ENCODE results near the gene RHD.

Gene RHD

GRCh38 chr1:25256578-25256965 is 15.7 kb upstream of the RHD start:
- TF ChIP-seq FOXM1 (IDR thresholded peaks at IDR 0.05; ENCODE audit: borderline replicate concordance, low read depth), result no peak
- no peak for TF ChIP-seq EGR1 (IDR thresholded peaks at IDR 0.05)
- no peak for TF ChIP-seq ZBTB7A (IDR thresholded peaks at IDR 0.05; ENCODE audit: low read depth)
- no peak for TF ChIP-seq TAF1 (IDR thresholded peaks at IDR 0.05; ENCODE audit: low read depth)
- no peak for TF ChIP-seq REST (IDR thresholded peaks at IDR 0.05; ENCODE audit: low read depth)
- TF ChIP-seq CEBPB (IDR thresholded peaks at IDR 0.05), result no peak
- TF ChIP-seq TEAD4 (IDR thresholded peaks at IDR 0.05), result no peak
- no peak for TF ChIP-seq RAD21 (IDR thresholded peaks at IDR 0.05; ENCODE audit: low read depth)
- no peak for TF ChIP-seq YY1 (IDR thresholded peaks at IDR 0.05; ENCODE audit: low read depth)
- TF ChIP-seq CREB1 (IDR thresholded peaks at IDR 0.05; ENCODE audit: low read depth), result no peak
- no peak for TF ChIP-seq EP300 (IDR thresholded peaks at IDR 0.05; ENCODE audit: borderline replicate concordance)

GRCh38 chr1:25257196-25257595 is 15.1 kb upstream of the RHD start:
- no peak for TF ChIP-seq CEBPB (IDR thresholded peaks at IDR 0.05)
- no peak for TF ChIP-seq CREB1 (IDR thresholded peaks at IDR 0.05; ENCODE audit: low read depth)
- no peak for TF ChIP-seq REST (IDR thresholded peaks at IDR 0.05; ENCODE audit: low read depth)
- TF ChIP-seq NFIC (IDR thresholded peaks at IDR 0.05), result no peak
- TF ChIP-seq, protein P1, sequence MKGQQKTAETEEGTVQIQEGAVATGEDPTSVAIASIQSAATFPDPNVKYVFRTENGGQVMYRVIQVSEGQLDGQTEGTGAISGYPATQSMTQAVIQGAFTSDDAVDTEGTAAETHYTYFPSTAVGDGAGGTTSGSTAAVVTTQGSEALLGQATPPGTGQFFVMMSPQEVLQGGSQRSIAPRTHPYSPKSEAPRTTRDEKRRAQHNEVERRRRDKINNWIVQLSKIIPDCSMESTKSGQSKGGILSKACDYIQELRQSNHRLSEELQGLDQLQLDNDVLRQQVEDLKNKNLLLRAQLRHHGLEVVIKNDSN (IDR thresholded peaks at IDR 0.05), result no peak
- no peak for TF ChIP-seq FOXM1 (IDR thresholded peaks at IDR 0.05; ENCODE audit: borderline replicate concordance, low read depth)
- no peak for TF ChIP-seq EGR1 (IDR thresholded peaks at IDR 0.05)
- TF ChIP-seq, protein P2, sequence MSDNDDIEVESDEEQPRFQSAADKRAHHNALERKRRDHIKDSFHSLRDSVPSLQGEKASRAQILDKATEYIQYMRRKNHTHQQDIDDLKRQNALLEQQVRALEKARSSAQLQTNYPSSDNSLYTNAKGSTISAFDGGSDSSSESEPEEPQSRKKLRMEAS (IDR thresholded peaks at IDR 0.05), result no peak
- TF ChIP-seq EP300 (IDR thresholded peaks at IDR 0.05; ENCODE audit: borderline replicate concordance), result no peak
- TF ChIP-seq TCF12 (IDR thresholded peaks at IDR 0.05; ENCODE audit: low read depth), result no peak
- no peak for TF ChIP-seq YY1 (IDR thresholded peaks at IDR 0.05; ENCODE audit: low read depth)
- no peak for TF ChIP-seq TAF1 (IDR thresholded peaks at IDR 0.05; ENCODE audit: low read depth)
- no peak for TF ChIP-seq RAD21 (IDR thresholded peaks at IDR 0.05; ENCODE audit: low read depth)
- TF ChIP-seq TEAD4 (IDR thresholded peaks at IDR 0.05), result no peak
- no peak for TF ChIP-seq ZBTB7A (IDR thresholded peaks at IDR 0.05; ENCODE audit: low read depth)

- TF ChIP-seq EGR1 (IDR thresholded peaks at IDR 0.05), result peak; percentile 50
These were observed 4.8 kb upstream of the RHD start for GRCh38 chr1:25267288-25268142.

DNA sequence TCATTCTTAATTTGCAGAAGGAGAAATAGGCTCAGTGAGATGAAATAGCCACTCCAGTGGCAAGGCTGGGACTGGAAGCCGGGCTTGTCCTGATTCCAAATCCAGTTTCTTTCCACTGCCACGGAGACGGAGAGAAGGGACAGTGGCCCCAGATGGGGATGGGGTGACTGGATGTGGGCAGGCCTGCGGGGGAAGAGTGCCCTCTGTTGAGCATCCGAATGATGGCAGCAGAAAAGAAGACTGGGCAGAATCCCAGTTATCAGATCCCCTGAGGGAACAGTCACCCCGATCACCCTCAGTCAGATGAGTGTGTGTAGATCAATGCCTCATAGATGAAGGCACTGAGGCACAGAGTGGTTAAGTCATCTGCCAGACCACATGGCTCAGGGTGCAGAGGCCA is 17.7 kb downstream of the RHD start:
- peak; percentile 37 for TF ChIP-seq RAD21 (IDR thresholded peaks at IDR 0.05; ENCODE audit: low read depth)

GRCh38 chr1:25329950-25330349 is 57.6 kb downstream of the RHD start:
- TF ChIP-seq RAD21 (IDR thresholded peaks at IDR 0.05; ENCODE audit: low read depth), result peak; percentile 45; the same call in 1 of the 2 replicates

DNA sequence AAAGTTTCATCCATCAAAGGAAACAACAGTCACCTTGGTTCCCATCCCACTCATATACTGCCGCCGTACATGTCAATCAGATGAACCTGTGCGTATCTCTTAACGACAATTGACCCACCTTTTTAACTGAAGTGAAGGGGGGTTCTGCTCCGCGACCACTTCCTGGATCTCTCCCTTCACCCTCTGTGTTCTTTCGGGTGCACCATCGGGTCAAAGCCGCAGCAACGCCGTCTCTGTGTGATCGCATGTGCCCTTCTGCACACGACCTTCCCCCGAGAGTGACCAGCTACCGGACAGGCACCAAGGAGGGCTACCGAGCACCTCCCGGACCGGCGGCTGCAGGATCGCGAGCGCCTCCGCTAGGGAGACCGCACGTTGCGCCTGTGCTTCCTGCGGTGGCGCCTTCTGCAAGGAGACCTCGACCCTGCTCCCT is 64.6 kb downstream of the RHD start:
- peak; percentile 17; the same call in 1 of the 2 replicates for TF ChIP-seq RAD21 (IDR thresholded peaks at IDR 0.05; ENCODE audit: low read depth)

DNA sequence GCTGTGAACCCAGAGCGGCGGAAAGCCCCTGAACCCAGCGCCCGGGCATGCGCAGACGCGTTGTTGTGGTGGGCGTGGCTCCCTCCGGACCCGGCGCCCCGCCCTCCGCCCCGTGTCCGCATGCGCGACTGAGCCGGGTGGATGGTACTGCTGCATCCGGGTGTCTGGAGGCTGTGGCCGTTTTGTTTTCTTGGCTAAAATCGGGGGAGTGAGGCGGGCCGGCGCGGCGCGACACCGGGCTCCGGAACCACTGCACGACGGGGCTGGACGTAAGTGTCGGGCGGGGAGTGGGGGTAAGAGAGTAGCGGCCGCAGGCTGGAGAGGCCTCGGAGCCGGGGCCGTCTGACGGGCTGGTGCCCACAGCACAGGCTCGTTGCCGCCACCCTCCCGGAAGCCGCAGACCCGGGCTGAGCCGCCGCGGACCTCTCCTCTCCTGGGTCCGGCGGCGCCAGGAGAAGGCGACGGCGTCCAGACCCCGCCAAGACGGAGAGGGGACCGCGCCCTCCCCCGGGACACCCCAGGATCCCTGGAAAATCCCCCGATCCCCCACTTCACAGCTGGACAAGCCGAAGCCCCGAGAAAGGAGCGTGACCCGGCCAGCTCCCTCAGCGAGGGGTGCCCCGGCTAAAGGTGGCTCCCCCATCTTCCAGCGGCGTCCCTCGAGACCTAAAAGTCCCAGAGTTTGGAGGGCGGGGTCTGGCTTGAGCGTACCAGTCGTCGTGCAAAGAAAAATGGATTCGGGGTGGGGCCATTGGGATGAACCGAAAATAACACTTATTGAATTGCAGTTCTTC is 66.1 kb downstream of the RHD start, which contains the start of gene TMEM50A:
TSS of gene TMEM50A (plus strand) at position 147 of the 794 bp plus-strand sequence. CDS start 2,153 bp downstream, outside the sequence.
- TF ChIP-seq TAF1 (IDR thresholded peaks at IDR 0.05; ENCODE audit: low read depth), result peak; percentile 25; the same call in 1 of the 2 replicates
- TF ChIP-seq, protein P2 (IDR thresholded peaks at IDR 0.05), result peak; percentile 18; the same call in 1 of the 2 replicates
- TF ChIP-seq EP300 (IDR thresholded peaks at IDR 0.05; ENCODE audit: borderline replicate concordance), result no peak
